ENCODE results near the gene ACOT8.

GRCh38 chr20:45886590-45887345 lies 29.6 kb upstream of the ACOT8 start:
- TF ChIP-seq CTCF (IDR thresholded peaks at IDR 0.05) (no peak), POLR2A (IDR thresholded peaks at IDR 0.05) (no peak)
